ENCODE results near the gene IMMT. TPM values are rescaled to one million over a fixed set of nuclear protein-coding genes. Genes with fewer than 3 reads are reported as not detected.

IMMT gene
- total and polyA plus RNA-seq, 9 of the 15 experiments (the other 6 are each of a cell fraction or from before 2014, with no cell fraction given) = 119 to 294 (median 140) TPM

DNA sequence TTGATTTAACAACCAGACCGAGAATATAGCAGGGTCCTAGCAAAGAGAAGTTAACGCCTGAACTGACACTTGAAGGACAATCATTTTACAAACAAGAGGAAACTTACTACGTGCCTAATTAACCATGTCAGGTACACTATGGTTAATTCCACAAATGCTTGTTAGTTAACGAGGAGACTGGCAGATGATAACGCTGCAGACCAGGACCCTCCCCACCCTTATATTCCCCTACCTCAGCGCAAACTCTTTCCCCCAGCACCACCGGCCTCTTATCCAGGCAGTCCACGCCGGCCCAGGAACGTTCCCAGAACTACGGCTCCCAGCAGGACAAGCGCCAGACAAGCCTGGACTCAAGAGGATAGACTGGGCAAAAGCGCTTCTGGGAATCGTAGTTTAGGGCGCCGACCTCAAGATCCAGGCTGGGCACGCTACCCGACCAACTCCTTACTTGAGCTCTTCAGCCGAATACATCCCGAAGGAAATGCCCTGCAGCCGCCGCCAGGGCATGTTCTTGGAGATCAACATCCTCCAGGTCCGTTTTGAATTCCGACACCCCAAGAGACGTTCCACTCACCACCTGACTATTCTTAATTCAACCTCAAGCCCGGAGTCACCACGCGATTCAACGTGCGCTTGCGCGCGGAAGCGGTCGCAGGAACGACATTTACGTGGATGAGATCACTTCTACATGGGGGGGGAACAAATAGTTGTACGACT, 89.9 kb downstream of the IMMT start, which contains the start of gene POLR1A (continued):
- TF ChIP-seq, protein P1, sequence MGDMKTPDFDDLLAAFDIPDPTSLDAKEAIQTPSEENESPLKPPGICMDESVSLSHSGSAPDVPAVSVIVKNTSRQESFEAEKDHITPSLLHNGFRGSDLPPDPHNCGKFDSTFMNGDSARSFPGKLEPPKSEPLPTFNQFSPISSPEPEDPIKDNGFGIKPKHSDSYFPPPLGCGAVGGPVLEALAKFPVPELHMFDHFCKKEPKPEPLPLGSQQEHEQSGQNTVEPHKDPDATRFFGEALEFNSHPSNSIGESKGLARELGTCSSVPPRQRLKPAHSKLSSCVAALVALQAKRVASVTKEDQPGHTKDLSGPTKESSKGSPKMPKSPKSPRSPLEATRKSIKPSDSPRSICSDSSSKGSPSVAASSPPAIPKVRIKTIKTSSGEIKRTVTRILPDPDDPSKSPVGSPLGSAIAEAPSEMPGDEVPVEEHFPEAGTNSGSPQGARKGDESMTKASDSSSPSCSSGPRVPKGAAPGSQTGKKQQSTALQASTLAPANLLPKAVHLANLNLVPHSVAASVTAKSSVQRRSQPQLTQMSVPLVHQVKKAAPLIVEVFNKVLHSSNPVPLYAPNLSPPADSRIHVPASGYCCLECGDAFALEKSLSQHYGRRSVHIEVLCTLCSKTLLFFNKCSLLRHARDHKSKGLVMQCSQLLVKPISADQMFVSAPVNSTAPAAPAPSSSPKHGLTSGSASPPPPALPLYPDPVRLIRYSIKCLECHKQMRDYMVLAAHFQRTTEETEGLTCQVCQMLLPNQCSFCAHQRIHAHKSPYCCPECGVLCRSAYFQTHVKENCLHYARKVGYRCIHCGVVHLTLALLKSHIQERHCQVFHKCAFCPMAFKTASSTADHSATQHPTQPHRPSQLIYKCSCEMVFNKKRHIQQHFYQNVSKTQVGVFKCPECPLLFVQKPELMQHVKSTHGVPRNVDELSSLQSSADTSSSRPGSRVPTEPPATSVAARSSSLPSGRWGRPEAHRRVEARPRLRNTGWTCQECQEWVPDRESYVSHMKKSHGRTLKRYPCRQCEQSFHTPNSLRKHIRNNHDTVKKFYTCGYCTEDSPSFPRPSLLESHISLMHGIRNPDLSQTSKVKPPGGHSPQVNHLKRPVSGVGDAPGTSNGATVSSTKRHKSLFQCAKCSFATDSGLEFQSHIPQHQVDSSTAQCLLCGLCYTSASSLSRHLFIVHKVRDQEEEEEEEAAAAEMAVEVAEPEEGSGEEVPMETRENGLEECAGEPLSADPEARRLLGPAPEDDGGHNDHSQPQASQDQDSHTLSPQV (IDR thresholded peaks at IDR 0.05) = 0 out of 2 replicates have a peak, but pooled peaks have one; percentile 69
- TF ChIP-seq, protein P2, sequence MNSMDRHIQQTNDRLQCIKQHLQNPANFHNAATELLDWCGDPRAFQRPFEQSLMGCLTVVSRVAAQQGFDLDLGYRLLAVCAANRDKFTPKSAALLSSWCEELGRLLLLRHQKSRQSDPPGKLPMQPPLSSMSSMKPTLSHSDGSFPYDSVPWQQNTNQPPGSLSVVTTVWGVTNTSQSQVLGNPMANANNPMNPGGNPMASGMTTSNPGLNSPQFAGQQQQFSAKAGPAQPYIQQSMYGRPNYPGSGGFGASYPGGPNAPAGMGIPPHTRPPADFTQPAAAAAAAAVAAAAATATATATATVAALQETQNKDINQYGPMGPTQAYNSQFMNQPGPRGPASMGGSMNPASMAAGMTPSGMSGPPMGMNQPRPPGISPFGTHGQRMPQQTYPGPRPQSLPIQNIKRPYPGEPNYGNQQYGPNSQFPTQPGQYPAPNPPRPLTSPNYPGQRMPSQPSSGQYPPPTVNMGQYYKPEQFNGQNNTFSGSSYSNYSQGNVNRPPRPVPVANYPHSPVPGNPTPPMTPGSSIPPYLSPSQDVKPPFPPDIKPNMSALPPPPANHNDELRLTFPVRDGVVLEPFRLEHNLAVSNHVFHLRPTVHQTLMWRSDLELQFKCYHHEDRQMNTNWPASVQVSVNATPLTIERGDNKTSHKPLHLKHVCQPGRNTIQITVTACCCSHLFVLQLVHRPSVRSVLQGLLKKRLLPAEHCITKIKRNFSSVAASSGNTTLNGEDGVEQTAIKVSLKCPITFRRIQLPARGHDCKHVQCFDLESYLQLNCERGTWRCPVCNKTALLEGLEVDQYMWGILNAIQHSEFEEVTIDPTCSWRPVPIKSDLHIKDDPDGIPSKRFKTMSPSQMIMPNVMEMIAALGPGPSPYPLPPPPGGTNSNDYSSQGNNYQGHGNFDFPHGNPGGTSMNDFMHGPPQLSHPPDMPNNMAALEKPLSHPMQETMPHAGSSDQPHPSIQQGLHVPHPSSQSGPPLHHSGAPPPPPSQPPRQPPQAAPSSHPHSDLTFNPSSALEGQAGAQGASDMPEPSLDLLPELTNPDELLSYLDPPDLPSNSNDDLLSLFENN (IDR thresholded peaks at IDR 0.05; ENCODE audit: low read depth in 2 of 2, low read length in 2 of 2) = 0 out of 4 replicates have a peak, but pooled peaks of 1 of the 2 experiments have one; percentile 49
- TF ChIP-seq SIN3A (IDR thresholded peaks at IDR 0.05; ENCODE audit: borderline replicate concordance in 2 of 2, control insufficient read depth in 1 of 2, low read depth in 2 of 2, low read length in 2 of 2) = peak in 1 of 2 experiments; percentile 29; a peak in 2 of 4 replicates
- TF ChIP-seq SRSF3 (IDR thresholded peaks at IDR 0.05; ENCODE audit: insufficient read depth, low read length) = no peak
- TF ChIP-seq, protein P3, sequence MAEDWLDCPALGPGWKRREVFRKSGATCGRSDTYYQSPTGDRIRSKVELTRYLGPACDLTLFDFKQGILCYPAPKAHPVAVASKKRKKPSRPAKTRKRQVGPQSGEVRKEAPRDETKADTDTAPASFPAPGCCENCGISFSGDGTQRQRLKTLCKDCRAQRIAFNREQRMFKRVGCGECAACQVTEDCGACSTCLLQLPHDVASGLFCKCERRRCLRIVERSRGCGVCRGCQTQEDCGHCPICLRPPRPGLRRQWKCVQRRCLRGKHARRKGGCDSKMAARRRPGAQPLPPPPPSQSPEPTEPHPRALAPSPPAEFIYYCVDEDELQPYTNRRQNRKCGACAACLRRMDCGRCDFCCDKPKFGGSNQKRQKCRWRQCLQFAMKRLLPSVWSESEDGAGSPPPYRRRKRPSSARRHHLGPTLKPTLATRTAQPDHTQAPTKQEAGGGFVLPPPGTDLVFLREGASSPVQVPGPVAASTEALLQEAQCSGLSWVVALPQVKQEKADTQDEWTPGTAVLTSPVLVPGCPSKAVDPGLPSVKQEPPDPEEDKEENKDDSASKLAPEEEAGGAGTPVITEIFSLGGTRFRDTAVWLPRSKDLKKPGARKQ (CRISPR knock-in tag; IDR thresholded peaks at IDR 0.05) = no peak
- peak; percentile 97 for TF ChIP-seq ZNF766 (CRISPR knock-in tag; conservative IDR thresholded peaks at IDR 0.05)
- no peak for TF ChIP-seq ZNF282 (CRISPR knock-in tag; IDR thresholded peaks at IDR 0.05)
- TF ChIP-seq, protein P4, sequence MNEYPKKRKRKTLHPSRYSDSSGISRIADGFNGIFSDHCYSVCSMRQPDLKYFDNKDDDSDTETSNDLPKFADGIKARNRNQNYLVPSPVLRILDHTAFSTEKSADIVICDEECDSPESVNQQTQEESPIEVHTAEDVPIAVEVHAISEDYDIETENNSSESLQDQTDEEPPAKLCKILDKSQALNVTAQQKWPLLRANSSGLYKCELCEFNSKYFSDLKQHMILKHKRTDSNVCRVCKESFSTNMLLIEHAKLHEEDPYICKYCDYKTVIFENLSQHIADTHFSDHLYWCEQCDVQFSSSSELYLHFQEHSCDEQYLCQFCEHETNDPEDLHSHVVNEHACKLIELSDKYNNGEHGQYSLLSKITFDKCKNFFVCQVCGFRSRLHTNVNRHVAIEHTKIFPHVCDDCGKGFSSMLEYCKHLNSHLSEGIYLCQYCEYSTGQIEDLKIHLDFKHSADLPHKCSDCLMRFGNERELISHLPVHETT (CRISPR knock-in tag; conservative IDR thresholded peaks at IDR 0.05 in 1 of 2, IDR thresholded peaks at IDR 0.05 in 1 of 2) = peak in 1 of 2 experiments; percentile 39; a peak in 1 of 4 replicates
- peak; percentile 100 for TF ChIP-seq HNRNPLL (IDR thresholded peaks at IDR 0.05; ENCODE audit: low read depth, low read length, poor library complexity, severe bottlenecking)
- TF ChIP-seq HCFC1 (IDR thresholded peaks at IDR 0.05; ENCODE audit: low read depth, low read length) = peak; percentile 97
- no peak; the same call in 1 of the 2 replicates for TF ChIP-seq RAD51 (IDR thresholded peaks at IDR 0.05; ENCODE audit: borderline replicate concordance, low read depth)
- no peak for TF ChIP-seq STAG1 (CRISPR knock-in tag; IDR thresholded peaks at IDR 0.05; ENCODE audit: borderline replicate concordance)

All from K562 (cell line).